CD4-positive, CD25-positive, alpha-beta regulatory T cell (primary cell): ENCODE results near the gene HDAC9. TPM values are rescaled to one million over a fixed set of nuclear protein-coding genes. Genes with fewer than 3 reads are reported as not detected.
A peak's percentile ranks its signal among the peaks of the same experiment; 100 is the strongest.

Source experiments
- ATAC-seq, 2 donors: fragments of 150-1000 bp; cut with Tn5 transposase; one replicate each; pipeline ENCODE4 v1.10.0; 2021; ENCODE audit warnings: low read depth in 2 of 2, moderate number of reproducible peaks in 2 of 2, moderate library complexity in 1 of 2
- DNase-seq, 3 donors: peaks; one replicate each; pipeline versions ENCODE4 v3.0.0 to v3.0.0-alpha.2; 2012 to 2022; ENCODE audit warnings: mixed read lengths in 1 of 3
- H3K27ac ChIP-seq: one replicate; pipeline ENCODE4 v1.7.0; 2013; ENCODE audit warnings: mild to moderate bottlenecking, low read length; ENCODE audit not compliant: insufficient read depth, poor library complexity, severe bottlenecking
- H3K27me3 ChIP-seq: one replicate; pipeline ENCODE4 v1.7.0; 2013; ENCODE audit warnings: low read length; ENCODE audit not compliant: control insufficient read depth, insufficient read depth
- H3K36me3 ChIP-seq: one replicate; pipeline ENCODE4 v1.7.0; 2013; ENCODE audit warnings: mild to moderate bottlenecking, low read length, moderate library complexity; ENCODE audit not compliant: control insufficient read depth, insufficient read depth
- H3K4me1 ChIP-seq: 2 replicates; pipeline ENCODE4 v1.7.0; 2013; ENCODE audit warnings: mild to moderate bottlenecking, low read length; ENCODE audit not compliant: insufficient read depth, control insufficient read depth, poor library complexity, severe bottlenecking
- H3K4me3 ChIP-seq: one replicate; pipeline ENCODE4 v1.7.0; 2013; ENCODE audit warnings: low read depth, mild to moderate bottlenecking, low read length, moderate library complexity
- H3K9me3 ChIP-seq, 2 experiments: 1 replicate in 1 of 2; 2 replicates in 1 of 2; pipeline ENCODE4 v1.7.0; 2013; ENCODE audit warnings: low read length in 2 of 2, mild to moderate bottlenecking in 1 of 2, moderate library complexity in 1 of 2; ENCODE audit not compliant: control insufficient read depth in 2 of 2
- H3K27ac Mint-ChIP-seq, 3 donors: one replicate each; pipeline ENCODE4 v1.8.0; 2020 to 2022; ENCODE audit warnings: mild to moderate bottlenecking in 3 of 3, mixed read lengths in 3 of 3, moderate library complexity in 2 of 3
- H3K27me3 Mint-ChIP-seq: one replicate; pipeline ENCODE4 v1.8.0; 2022; ENCODE audit warnings: mild to moderate bottlenecking, mixed read lengths
- H3K36me3 Mint-ChIP-seq: one replicate; pipeline ENCODE4 v1.8.0; 2020; ENCODE audit warnings: mixed read lengths
- H3K4me1 Mint-ChIP-seq, 4 donors: one replicate each; pipeline ENCODE4 v1.8.0; 2020 to 2022; ENCODE audit warnings: mixed read lengths in 4 of 4, mild to moderate bottlenecking in 1 of 4
- H3K4me3 Mint-ChIP-seq, 4 donors: one replicate each; pipeline ENCODE4 v1.8.0; 2020 to 2022; ENCODE audit warnings: mild to moderate bottlenecking in 4 of 4, mixed read lengths in 4 of 4, moderate library complexity in 3 of 4
- H3K9me3 Mint-ChIP-seq, 7 donors: one replicate each; pipeline ENCODE4 v1.8.0; 2020 to 2022; ENCODE audit warnings: mixed read lengths in 7 of 7, mild to moderate bottlenecking in 3 of 7, moderate library complexity in 2 of 7
- polyA plus RNA-seq, 4 donors: library from polyadenylated mRNA; unstranded; fragments of 300-500 nt; fragmentation: Illumina TruSeq; gene quantifications; one replicate each; pipeline ENCODE4 v1.2.3, GENCODE V29; 2021
- total RNA-seq: library from RNA; stranded (reverse); gene quantifications from one replicate; pipeline ENCODE4 v1.2.3, GENCODE V29; 2022

HDAC9 gene
- total and polyA plus RNA-seq, 5 donors from 2014 or later, result 4.1 to 23.7 (median 10.4) TPM

GRCh38 chr7:18583305-18583704 is 87.8 kb downstream of the HDAC9 start:
- Histone ChIP-seq H3K27ac (no peak overlapping the region), H3K4me3 (no peak overlapping the region), H3K9me3 (no peaks in the 10 kb centered on the region), H3K4me1 (no peaks in the 10 kb centered on the region), H3K36me3 (no peaks in the 10 kb centered on the region), H3K27me3 (no peaks in the 10 kb centered on the region)
- ATAC-seq (no peak), DNase-seq (no peak)
- H3K4me3 Mint-ChIP-seq, result no peak overlapping the region
- no peak overlapping the region for H3K27ac Mint-ChIP-seq
- H3K27me3 Mint-ChIP-seq, result no peaks in the 10 kb centered on the region
- H3K4me1 Mint-ChIP-seq, result peaks cover 0 to 4% (median 0%) of the 10 kb centered on the region in 4 donors
- no peaks in the 10 kb centered on the region for H3K36me3 Mint-ChIP-seq
- peaks cover 0 to 3% (median 1%) of the 10 kb centered on the region in 7 donors for H3K9me3 Mint-ChIP-seq

- H3K27me3 ChIP-seq, result no peaks in the 10 kb centered on the region
- Mint-ChIP-seq H3K9me3 (peaks cover 0 to 3% (median 0%) of the 10 kb centered on the region in 7 donors), H3K27ac (no peak overlapping the region), H3K4me1 (peaks cover 0 to 4% (median 0%) of the 10 kb centered on the region in 4 donors), H3K27me3 (no peaks in the 10 kb centered on the region), H3K36me3 (no peaks in the 10 kb centered on the region), H3K4me3 (peak overlapping the region in 1 of 4 donors; percentile 43)
- H3K9me3 ChIP-seq, result no peaks in the 10 kb centered on the region
- DNase-seq, result no peak
- H3K27ac ChIP-seq, result no peak overlapping the region
- no peak overlapping the region for H3K4me3 ChIP-seq
- ATAC-seq, result no peak
- H3K36me3 ChIP-seq, result no peaks in the 10 kb centered on the region
- H3K4me1 ChIP-seq, result no peaks in the 10 kb centered on the region
These were observed 94.7 kb downstream of the HDAC9 start for GRCh38 chr7:18590241-18590640.

GRCh38 chr7:18590744-18591340 is 95.3 kb downstream of the HDAC9 start:
- Mint-ChIP-seq H3K27ac (no peak overlapping the region), H3K4me3 (peak overlapping the region in 2 of 4 donors; percentile 33 to 43), H3K4me1 (peaks cover 0 to 4% (median 0%) of the 10 kb centered on the region in 4 donors), H3K9me3 (peaks cover 0 to 3% (median 0%) of the 10 kb centered on the region in 7 donors), H3K27me3 (no peaks in the 10 kb centered on the region), H3K36me3 (no peaks in the 10 kb centered on the region)
- no peaks in the 10 kb centered on the region for H3K36me3 ChIP-seq
- H3K4me1 ChIP-seq, result no peaks in the 10 kb centered on the region
- H3K27me3 ChIP-seq, result no peaks in the 10 kb centered on the region
- no peak overlapping the region for H3K4me3 ChIP-seq
- DNase-seq (peak in 2 of 3 donors; percentile 7 to 44), ATAC-seq (no peak)
- no peak overlapping the region for H3K27ac ChIP-seq
- no peaks in the 10 kb centered on the region for H3K9me3 ChIP-seq

GRCh38 chr7:18593602-18594279 is 98.2 kb downstream of the HDAC9 start:
- Histone ChIP-seq H3K36me3 (no peaks in the 10 kb centered on the region), H3K27me3 (no peaks in the 10 kb centered on the region), H3K9me3 (no peaks in the 10 kb centered on the region), H3K27ac (no peak overlapping the region), H3K4me1 (no peaks in the 10 kb centered on the region), H3K4me3 (no peak overlapping the region)
- no peaks in the 10 kb centered on the region for H3K27me3 Mint-ChIP-seq
- H3K27ac Mint-ChIP-seq, result no peak overlapping the region
- peaks cover 0 to 7% (median 0%) of the 10 kb centered on the region in 4 donors for H3K4me1 Mint-ChIP-seq
- H3K36me3 Mint-ChIP-seq, result no peaks in the 10 kb centered on the region
- no peak overlapping the region for H3K4me3 Mint-ChIP-seq
- no peak for ATAC-seq
- DNase-seq, result peak in 1 of 3 donors; percentile 15
- peaks cover 0 to 4% (median 0%) of the 10 kb centered on the region in 7 donors for H3K9me3 Mint-ChIP-seq

- Mint-ChIP-seq H3K4me3 (no peak overlapping the region), H3K27me3 (no peaks in the 10 kb centered on the region), H3K4me1 (peaks cover 0 to 2% (median 0%) of the 10 kb centered on the region in 4 donors), H3K9me3 (peaks cover 0 to 15% (median 4%) of the 10 kb centered on the region in 7 donors), H3K36me3 (no peaks in the 10 kb centered on the region), H3K27ac (no peak overlapping the region)
- ATAC-seq (no peak), DNase-seq (no peak)
- no peaks in the 10 kb centered on the region for H3K36me3 ChIP-seq
- no peak overlapping the region for H3K27ac ChIP-seq
- no peaks in the 10 kb centered on the region for H3K27me3 ChIP-seq
- no peak overlapping the region for H3K4me3 ChIP-seq
- H3K9me3 ChIP-seq, result peaks cover 0 to 5% of the 10 kb centered on the region in 2 experiments
- H3K4me1 ChIP-seq, result no peaks in the 10 kb centered on the region
These were observed 102.2 kb downstream of the HDAC9 start for GRCh38 chr7:18597754-18598153.

GRCh38 chr7:18607025-18607424 is 111.5 kb downstream of the HDAC9 start:
- Histone ChIP-seq H3K4me1 (no peaks in the 10 kb centered on the region), H3K4me3 (no peak overlapping the region), H3K27ac (no peak overlapping the region), H3K9me3 (peaks cover 0 to 14% of the 10 kb centered on the region in 2 experiments), H3K27me3 (no peaks in the 10 kb centered on the region), H3K36me3 (no peaks in the 10 kb centered on the region)
- no peaks in the 10 kb centered on the region for H3K4me1 Mint-ChIP-seq
- H3K4me3 Mint-ChIP-seq, result no peak overlapping the region
- no peaks in the 10 kb centered on the region for H3K27me3 Mint-ChIP-seq
- no peak overlapping the region for H3K27ac Mint-ChIP-seq
- ATAC-seq, result no peak
- H3K36me3 Mint-ChIP-seq, result no peaks in the 10 kb centered on the region
- H3K9me3 Mint-ChIP-seq, result peaks cover 0 to 24% (median 3%) of the 10 kb centered on the region in 7 donors
- no peak for DNase-seq

- Histone ChIP-seq H3K27me3 (no peaks in the 10 kb centered on the region), H3K4me1 (no peaks in the 10 kb centered on the region), H3K36me3 (no peaks in the 10 kb centered on the region), H3K9me3 (peaks cover 0 to 2% of the 10 kb centered on the region in 2 experiments), H3K27ac (no peak overlapping the region), H3K4me3 (no peak overlapping the region)
- H3K36me3 Mint-ChIP-seq, result no peaks in the 10 kb centered on the region
- DNase-seq (no peak), ATAC-seq (no peak)
- H3K27ac Mint-ChIP-seq, result no peak overlapping the region
- no peaks in the 10 kb centered on the region for H3K27me3 Mint-ChIP-seq
- peaks cover 0 to 9% (median under 1%) of the 10 kb centered on the region in 7 donors for H3K9me3 Mint-ChIP-seq
- H3K4me3 Mint-ChIP-seq, result no peak overlapping the region
- peaks cover 0 to 6% (median 0%) of the 10 kb centered on the region in 4 donors for H3K4me1 Mint-ChIP-seq
These were observed 114.9 kb downstream of the HDAC9 start for GRCh38 chr7:18610331-18610948.
